HEK293 (cell line): ENCODE results near the gene FHIT.

Experiments used
- CTCF ChIA-PET: fragments of 350-600 bp; formaldehyde crosslinking; extraction: SDS; loops from one replicate; lab custom pipeline; 2021; ENCODE audit warnings: antibody characterized with exemption; lab: Yijun Ruan, JAX
- POLR2A ChIA-PET: fragments of 300-600 bp; formaldehyde crosslinking; extraction: SDS; loops from one replicate; lab custom pipeline; 2020; ENCODE audit warnings: antibody characterized with exemption, inconsistent platforms; lab: Yijun Ruan, JAX
- H3K27ac ChIP-seq: fragments of 200-500 bp; sonication (Bioruptor generic); 2 replicates; pipeline ENCODE4 v1.5.1; 2014; ENCODE audit warnings: low read depth, low read length, control low read depth, inconsistent platforms; ENCODE audit errors: extremely low read depth
- H3K36me3 ChIP-seq, 2 experiments: fragments of 200-500 bp in 1 of 2; sonication (Bioruptor generic) in 1 of 2; 1 replicate in 1 of 2; 2 replicates in 1 of 2; pipeline ENCODE4 v1.5.1; 2014 to 2017; ENCODE audit warnings: inconsistent platforms in 2 of 2, low read length in 2 of 2; ENCODE audit not compliant: control insufficient read depth in 2 of 2, insufficient read depth in 1 of 2
- H3K4me1 ChIP-seq: fragments of 200-500 bp; sonication (Bioruptor generic); 2 replicates; pipeline ENCODE4 v1.5.1; 2014; ENCODE audit warnings: mild to moderate bottlenecking, low read length, inconsistent platforms; ENCODE audit not compliant: control insufficient read depth, insufficient read depth
- H3K4me3 ChIP-seq: 2 replicates; pipeline ENCODE4 v1.5.1; 2011; ENCODE audit warnings: low read depth, mild to moderate bottlenecking, control low read depth, low read length, moderate library complexity
- H3K9me3 ChIP-seq: fragments of 200-500 bp; sonication (Bioruptor generic); 2 replicates; pipeline ENCODE4 v1.5.1; 2014; ENCODE audit warnings: low read depth, low read length, inconsistent platforms; ENCODE audit not compliant: control insufficient read depth, insufficient read depth
- EGR2 ChIP-seq: fragments of 450-650 bp; formaldehyde crosslinking; IDR thresholded peaks from 2 replicates; pipeline ENCODE4 v1.5.1; 2016; ENCODE audit warnings: low read depth, missing biosample characterization, missing genetic modification characterization
- GLIS2 ChIP-seq: fragments of 450-650 bp; formaldehyde crosslinking; IDR thresholded peaks from 2 replicates; pipeline ENCODE4 v1.5.1; 2016; ENCODE audit warnings: missing biosample characterization, missing genetic modification characterization
- KLF8 ChIP-seq: fragments of 450-650 bp; formaldehyde crosslinking; IDR thresholded peaks from 2 replicates; pipeline ENCODE4 v1.5.1; 2016; ENCODE audit warnings: missing biosample characterization, missing genetic modification characterization
- OSR2 ChIP-seq: fragments of 450-650 bp; formaldehyde crosslinking; IDR thresholded peaks from 2 replicates; pipeline ENCODE4 v1.5.1; 2016; ENCODE audit warnings: missing biosample characterization, missing genetic modification characterization
- YY2 ChIP-seq: fragments of 450-650 bp; formaldehyde crosslinking; IDR thresholded peaks from 2 replicates; pipeline ENCODE4 v1.5.1; 2016; ENCODE audit warnings: missing biosample characterization, missing genetic modification characterization
- ZEB2 ChIP-seq: fragments of 450-650 bp; formaldehyde crosslinking; IDR thresholded peaks from 2 replicates; pipeline ENCODE4 v1.5.1; 2016; ENCODE audit warnings: missing biosample characterization, missing genetic modification characterization
- ZFP41 ChIP-seq: fragments of 450-650 bp; formaldehyde crosslinking; IDR thresholded peaks from 2 replicates; pipeline ENCODE4 v1.5.1; 2016; ENCODE audit warnings: missing biosample characterization, missing genetic modification characterization, borderline replicate concordance
- ZNF175 ChIP-seq: fragments of 450-650 bp; formaldehyde crosslinking; IDR thresholded peaks from 2 replicates; pipeline ENCODE4 v1.5.1; 2016; ENCODE audit warnings: missing biosample characterization, missing genetic modification characterization
- ZNF223 ChIP-seq: fragments of 450-650 bp; formaldehyde crosslinking; IDR thresholded peaks from 2 replicates; pipeline ENCODE4 v1.5.1; 2016; ENCODE audit warnings: missing biosample characterization, missing genetic modification characterization
- ZNF292 ChIP-seq: fragments of 450-650 bp; formaldehyde crosslinking; IDR thresholded peaks from 2 replicates; pipeline ENCODE4 v1.5.1; 2016; ENCODE audit warnings: low read depth, missing biosample characterization, missing genetic modification characterization, borderline replicate concordance
- ZNF521 ChIP-seq: fragments of 450-650 bp; formaldehyde crosslinking; IDR thresholded peaks from 2 replicates; pipeline ENCODE4 v1.5.1; 2017; ENCODE audit warnings: missing biosample characterization, mild to moderate bottlenecking, missing genetic modification characterization
- ZNF670 ChIP-seq: fragments of 450-650 bp; formaldehyde crosslinking; IDR thresholded peaks from 2 replicates; pipeline ENCODE4 v1.5.1; 2016; ENCODE audit warnings: missing biosample characterization, missing genetic modification characterization, low read depth
- ZNF777 ChIP-seq: fragments of 450-650 bp; formaldehyde crosslinking; IDR thresholded peaks from 2 replicates; pipeline ENCODE4 v1.5.1; 2017; ENCODE audit warnings: missing biosample characterization, missing genetic modification characterization, borderline replicate concordance
- ZNF785 ChIP-seq: fragments of 450-650 bp; formaldehyde crosslinking; IDR thresholded peaks from 2 replicates; pipeline ENCODE4 v1.5.1; 2016; ENCODE audit warnings: missing biosample characterization, missing genetic modification characterization
- ZSCAN30 ChIP-seq: fragments of 450-650 bp; IDR thresholded peaks from 2 replicates; pipeline ENCODE4 v1.5.1; 2018; ENCODE audit warnings: missing biosample characterization, mild to moderate bottlenecking, missing genetic modification characterization, moderate library complexity
- TF ChIP-seq, protein P1 (sequence below): fragments of 450-650 bp; formaldehyde crosslinking; IDR thresholded peaks from 2 replicates; pipeline ENCODE4 v1.5.1; 2016; ENCODE audit warnings: missing biosample characterization, missing genetic modification characterization, borderline replicate concordance
- TF ChIP-seq, protein P2 (sequence below): fragments of 450-650 bp; formaldehyde crosslinking; IDR thresholded peaks from 2 replicates; pipeline ENCODE4 v1.5.1; 2017; ENCODE audit warnings: missing biosample characterization, missing genetic modification characterization
- TF ChIP-seq, protein P3 (sequence below): IDR thresholded peaks from 2 replicates; pipeline ENCODE4 v1.6.1; 2011; ENCODE audit warnings: mild to moderate bottlenecking, low read depth, low read length, borderline replicate concordance
- TF ChIP-seq, protein P4 (sequence below): sonication (generic); formaldehyde crosslinking; IDR thresholded peaks from 2 replicates; pipeline ENCODE4 v1.8.1; 2022; ENCODE audit warnings: mild to moderate bottlenecking, moderate library complexity, missing genetic modification reagents
- TF ChIP-seq, protein P5 (sequence below): fragments of 450-650 bp; formaldehyde crosslinking; IDR thresholded peaks from 2 replicates; pipeline ENCODE4 v1.5.1; 2016; ENCODE audit warnings: missing biosample characterization, missing genetic modification characterization
- TF ChIP-seq, protein P6 (sequence below): fragments of 450-650 bp; formaldehyde crosslinking; IDR thresholded peaks from 2 replicates; pipeline ENCODE4 v1.5.1; 2016; ENCODE audit warnings: missing biosample characterization, missing genetic modification characterization

FHIT gene

DNA sequence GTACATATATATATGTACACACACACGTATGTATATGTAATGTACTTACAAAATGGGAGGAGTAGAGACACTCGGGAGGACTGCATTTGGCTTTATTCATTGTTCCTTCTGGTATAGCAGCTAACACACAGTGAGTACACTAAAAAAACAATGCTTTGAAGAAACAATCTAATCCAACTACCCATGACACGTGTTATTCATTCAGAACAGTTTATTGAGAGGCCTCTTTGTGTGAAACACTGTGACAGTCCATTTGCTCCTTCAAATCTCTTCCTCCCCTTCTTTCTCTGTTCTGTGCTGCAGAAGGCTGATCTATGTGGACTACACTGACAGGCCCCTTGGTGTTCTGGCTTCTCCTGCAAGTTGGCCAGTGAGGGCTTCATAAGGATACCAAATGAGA, 1125.6 kb downstream of the FHIT start (continued):
- TF ChIP-seq, protein P1, sequence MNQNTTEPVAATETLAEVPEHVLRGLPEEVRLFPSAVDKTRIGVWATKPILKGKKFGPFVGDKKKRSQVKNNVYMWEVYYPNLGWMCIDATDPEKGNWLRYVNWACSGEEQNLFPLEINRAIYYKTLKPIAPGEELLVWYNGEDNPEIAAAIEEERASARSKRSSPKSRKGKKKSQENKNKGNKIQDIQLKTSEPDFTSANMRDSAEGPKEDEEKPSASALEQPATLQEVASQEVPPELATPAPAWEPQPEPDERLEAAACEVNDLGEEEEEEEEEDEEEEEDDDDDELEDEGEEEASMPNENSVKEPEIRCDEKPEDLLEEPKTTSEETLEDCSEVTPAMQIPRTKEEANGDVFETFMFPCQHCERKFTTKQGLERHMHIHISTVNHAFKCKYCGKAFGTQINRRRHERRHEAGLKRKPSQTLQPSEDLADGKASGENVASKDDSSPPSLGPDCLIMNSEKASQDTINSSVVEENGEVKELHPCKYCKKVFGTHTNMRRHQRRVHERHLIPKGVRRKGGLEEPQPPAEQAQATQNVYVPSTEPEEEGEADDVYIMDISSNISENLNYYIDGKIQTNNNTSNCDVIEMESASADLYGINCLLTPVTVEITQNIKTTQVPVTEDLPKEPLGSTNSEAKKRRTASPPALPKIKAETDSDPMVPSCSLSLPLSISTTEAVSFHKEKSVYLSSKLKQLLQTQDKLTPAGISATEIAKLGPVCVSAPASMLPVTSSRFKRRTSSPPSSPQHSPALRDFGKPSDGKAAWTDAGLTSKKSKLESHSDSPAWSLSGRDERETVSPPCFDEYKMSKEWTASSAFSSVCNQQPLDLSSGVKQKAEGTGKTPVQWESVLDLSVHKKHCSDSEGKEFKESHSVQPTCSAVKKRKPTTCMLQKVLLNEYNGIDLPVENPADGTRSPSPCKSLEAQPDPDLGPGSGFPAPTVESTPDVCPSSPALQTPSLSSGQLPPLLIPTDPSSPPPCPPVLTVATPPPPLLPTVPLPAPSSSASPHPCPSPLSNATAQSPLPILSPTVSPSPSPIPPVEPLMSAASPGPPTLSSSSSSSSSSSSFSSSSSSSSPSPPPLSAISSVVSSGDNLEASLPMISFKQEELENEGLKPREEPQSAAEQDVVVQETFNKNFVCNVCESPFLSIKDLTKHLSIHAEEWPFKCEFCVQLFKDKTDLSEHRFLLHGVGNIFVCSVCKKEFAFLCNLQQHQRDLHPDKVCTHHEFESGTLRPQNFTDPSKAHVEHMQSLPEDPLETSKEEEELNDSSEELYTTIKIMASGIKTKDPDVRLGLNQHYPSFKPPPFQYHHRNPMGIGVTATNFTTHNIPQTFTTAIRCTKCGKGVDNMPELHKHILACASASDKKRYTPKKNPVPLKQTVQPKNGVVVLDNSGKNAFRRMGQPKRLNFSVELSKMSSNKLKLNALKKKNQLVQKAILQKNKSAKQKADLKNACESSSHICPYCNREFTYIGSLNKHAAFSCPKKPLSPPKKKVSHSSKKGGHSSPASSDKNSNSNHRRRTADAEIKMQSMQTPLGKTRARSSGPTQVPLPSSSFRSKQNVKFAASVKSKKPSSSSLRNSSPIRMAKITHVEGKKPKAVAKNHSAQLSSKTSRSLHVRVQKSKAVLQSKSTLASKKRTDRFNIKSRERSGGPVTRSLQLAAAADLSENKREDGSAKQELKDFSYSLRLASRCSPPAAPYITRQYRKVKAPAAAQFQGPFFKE (tag by site-specific recombination): no peak
- TF ChIP-seq ZNF785 (tag by site-specific recombination): no peak
- TF ChIP-seq GLIS2 (tag by site-specific recombination): no peak
- TF ChIP-seq, protein P2, sequence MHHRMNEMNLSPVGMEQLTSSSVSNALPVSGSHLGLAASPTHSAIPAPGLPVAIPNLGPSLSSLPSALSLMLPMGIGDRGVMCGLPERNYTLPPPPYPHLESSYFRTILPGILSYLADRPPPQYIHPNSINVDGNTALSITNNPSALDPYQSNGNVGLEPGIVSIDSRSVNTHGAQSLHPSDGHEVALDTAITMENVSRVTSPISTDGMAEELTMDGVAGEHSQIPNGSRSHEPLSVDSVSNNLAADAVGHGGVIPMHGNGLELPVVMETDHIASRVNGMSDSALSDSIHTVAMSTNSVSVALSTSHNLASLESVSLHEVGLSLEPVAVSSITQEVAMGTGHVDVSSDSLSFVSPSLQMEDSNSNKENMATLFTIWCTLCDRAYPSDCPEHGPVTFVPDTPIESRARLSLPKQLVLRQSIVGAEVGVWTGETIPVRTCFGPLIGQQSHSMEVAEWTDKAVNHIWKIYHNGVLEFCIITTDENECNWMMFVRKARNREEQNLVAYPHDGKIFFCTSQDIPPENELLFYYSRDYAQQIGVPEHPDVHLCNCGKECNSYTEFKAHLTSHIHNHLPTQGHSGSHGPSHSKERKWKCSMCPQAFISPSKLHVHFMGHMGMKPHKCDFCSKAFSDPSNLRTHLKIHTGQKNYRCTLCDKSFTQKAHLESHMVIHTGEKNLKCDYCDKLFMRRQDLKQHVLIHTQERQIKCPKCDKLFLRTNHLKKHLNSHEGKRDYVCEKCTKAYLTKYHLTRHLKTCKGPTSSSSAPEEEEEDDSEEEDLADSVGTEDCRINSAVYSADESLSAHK (tag by site-specific recombination): no peak
- no peak for TF ChIP-seq ZNF670 (tag by site-specific recombination)
- no peak for TF ChIP-seq YY2 (tag by site-specific recombination)
- TF ChIP-seq, protein P3, sequence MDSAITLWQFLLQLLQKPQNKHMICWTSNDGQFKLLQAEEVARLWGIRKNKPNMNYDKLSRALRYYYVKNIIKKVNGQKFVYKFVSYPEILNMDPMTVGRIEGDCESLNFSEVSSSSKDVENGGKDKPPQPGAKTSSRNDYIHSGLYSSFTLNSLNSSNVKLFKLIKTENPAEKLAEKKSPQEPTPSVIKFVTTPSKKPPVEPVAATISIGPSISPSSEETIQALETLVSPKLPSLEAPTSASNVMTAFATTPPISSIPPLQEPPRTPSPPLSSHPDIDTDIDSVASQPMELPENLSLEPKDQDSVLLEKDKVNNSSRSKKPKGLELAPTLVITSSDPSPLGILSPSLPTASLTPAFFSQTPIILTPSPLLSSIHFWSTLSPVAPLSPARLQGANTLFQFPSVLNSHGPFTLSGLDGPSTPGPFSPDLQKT: no peak
- TF ChIP-seq ZNF223 (tag by site-specific recombination): no peak

DNA sequence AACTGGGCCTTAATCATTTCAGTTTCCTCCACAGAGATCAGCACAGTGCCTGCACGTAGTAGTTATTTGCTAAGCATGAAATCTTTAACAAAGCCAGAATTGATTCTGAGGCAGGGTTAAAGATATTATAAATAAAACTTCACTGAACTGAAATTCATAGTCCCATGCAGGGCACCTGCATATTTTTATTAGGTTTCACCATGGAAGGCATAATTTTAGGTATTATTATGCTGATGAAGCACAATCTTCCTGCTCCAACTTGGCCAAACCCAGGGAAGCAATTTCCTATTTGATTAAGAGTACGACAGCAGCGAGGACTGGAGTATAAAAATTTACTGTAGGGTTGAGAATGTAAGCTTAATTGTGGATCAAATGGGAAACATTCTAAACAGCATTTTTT, 1131.0 kb downstream of the FHIT start:
- POLR2A ChIA-PET: no interaction called here
- TF ChIP-seq ZNF292 (tag by site-specific recombination): no peak
- TF ChIP-seq, protein P4, sequence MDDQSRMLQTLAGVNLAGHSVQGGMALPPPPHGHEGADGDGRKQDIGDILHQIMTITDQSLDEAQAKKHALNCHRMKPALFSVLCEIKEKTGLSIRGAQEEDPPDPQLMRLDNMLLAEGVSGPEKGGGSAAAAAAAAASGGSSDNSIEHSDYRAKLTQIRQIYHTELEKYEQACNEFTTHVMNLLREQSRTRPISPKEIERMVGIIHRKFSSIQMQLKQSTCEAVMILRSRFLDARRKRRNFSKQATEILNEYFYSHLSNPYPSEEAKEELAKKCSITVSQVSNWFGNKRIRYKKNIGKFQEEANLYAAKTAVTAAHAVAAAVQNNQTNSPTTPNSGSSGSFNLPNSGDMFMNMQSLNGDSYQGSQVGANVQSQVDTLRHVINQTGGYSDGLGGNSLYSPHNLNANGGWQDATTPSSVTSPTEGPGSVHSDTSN (CRISPR knock-in tag): no peak
- TF ChIP-seq, protein P5, sequence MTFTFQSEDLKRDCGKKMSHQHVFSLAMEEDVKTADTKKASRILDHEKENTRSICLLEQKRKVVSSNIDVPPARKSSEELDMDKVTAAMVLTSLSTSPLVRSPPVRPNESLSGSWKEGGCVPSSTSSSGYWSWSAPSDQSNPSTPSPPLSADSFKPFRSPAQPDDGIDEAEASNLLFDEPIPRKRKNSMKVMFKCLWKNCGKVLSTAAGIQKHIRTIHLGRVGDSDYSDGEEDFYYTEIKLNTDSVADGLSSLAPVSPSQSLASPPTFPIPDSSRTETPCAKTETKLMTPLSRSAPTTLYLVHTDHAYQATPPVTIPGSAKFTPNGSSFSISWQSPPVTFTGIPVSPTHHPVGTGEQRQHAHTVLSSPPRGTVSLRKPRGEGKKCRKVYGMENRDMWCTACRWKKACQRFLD (tag by site-specific recombination): no peak
- TF ChIP-seq ZNF521 (tag by site-specific recombination): no peak
- no peak for TF ChIP-seq ZNF785 (tag by site-specific recombination)
- no peak for TF ChIP-seq ZNF175
- no peak for TF ChIP-seq KLF8 (tag by site-specific recombination)
- no peak for TF ChIP-seq ZNF777 (tag by site-specific recombination)
- no peak for TF ChIP-seq ZSCAN30 (tag by site-specific recombination)
- no peak for TF ChIP-seq ZFP41 (tag by site-specific recombination)
- TF ChIP-seq OSR2 (tag by site-specific recombination): no peak
- TF ChIP-seq EGR2: no peak
- no peak for TF ChIP-seq ZEB2
- TF ChIP-seq, protein P6, sequence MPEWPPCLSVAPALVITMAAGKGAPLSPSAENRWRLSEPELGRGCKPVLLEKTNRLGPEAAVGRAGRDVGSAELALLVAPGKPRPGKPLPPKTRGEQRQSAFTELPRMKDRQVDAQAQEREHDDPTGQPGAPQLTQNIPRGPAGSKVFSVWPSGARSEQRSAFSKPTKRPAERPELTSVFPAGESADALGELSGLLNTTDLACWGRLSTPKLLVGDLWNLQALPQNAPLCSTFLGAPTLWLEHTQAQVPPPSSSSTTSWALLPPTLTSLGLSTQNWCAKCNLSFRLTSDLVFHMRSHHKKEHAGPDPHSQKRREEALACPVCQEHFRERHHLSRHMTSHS (tag by site-specific recombination): no peak

More for the DNA sequence above, 1131.0 kb downstream of the FHIT start:
- H3K4me1 ChIP-seq: no peaks in the 10 kb centered on the region
- CTCF ChIA-PET: interaction anchor here (0.6 to 0.7 kb wide), 2 partner anchors 908 to 1810 kb away, joined by 3 to 4 read pairs; no protein-coding TSS in a partner anchor
- no peak overlapping the region for H3K27ac ChIP-seq
- no peak overlapping the region for H3K4me3 ChIP-seq
- no peaks in the 10 kb centered on the region for H3K36me3 ChIP-seq
- H3K9me3 ChIP-seq: no peaks in the 10 kb centered on the region
